HepG2 (cell line): Measurements from ENCODE around the gene ATAD2B. TPM values are rescaled to one million over a fixed set of nuclear protein-coding genes. Genes with fewer than 3 reads are reported as not detected.
A peak's percentile ranks its signal among the peaks of the same experiment; 100 is the strongest.

Experiments
- BORCS8-MEF2B ChIP-seq: sonication (generic); formaldehyde crosslinking; IDR thresholded peaks from 2 replicates; pipeline ENCODE4 v1.8.0; 2022; ENCODE audit warnings: mild to moderate bottlenecking, missing genetic modification reagents
- CENPT ChIP-seq: sonication (generic); formaldehyde crosslinking; IDR thresholded peaks from 2 replicates; pipeline ENCODE4 v1.8.0; 2022; ENCODE audit warnings: low read depth, mild to moderate bottlenecking, moderate library complexity, missing genetic modification reagents
- FOXJ3 ChIP-seq: sonication (generic); formaldehyde crosslinking; IDR thresholded peaks from 2 replicates; pipeline ENCODE4 v1.4.0; 2020; ENCODE audit warnings: missing genetic modification reagents, mild to moderate bottlenecking, borderline replicate concordance
- GMEB2 ChIP-seq: IDR thresholded peaks from 2 replicates; pipeline ENCODE4 v1.6.1; 2016; ENCODE audit warnings: missing biosample characterization, missing genetic modification reagents, low read depth
- GTF2F1 ChIP-seq: fragments of 150-350 bp; IDR thresholded peaks from 2 replicates; pipeline ENCODE4 v1.6.1; 2014; ENCODE audit warnings: low read length
- IKZF5 ChIP-seq: IDR thresholded peaks from 2 replicates; pipeline ENCODE4 v1.6.1; 2018; ENCODE audit warnings: missing genetic modification reagents, mild to moderate bottlenecking, missing compliant biosample characterization
- LCORL ChIP-seq, 2 experiments: fragments of 450-650 bp in 1 of 2; sonication (generic) in 1 of 2; formaldehyde crosslinking in 1 of 2; IDR thresholded peaks; 2 replicates each; pipeline versions ENCODE4 v1.5.0 to v1.6.1; 2017 to 2020; ENCODE audit warnings: antibody characterized with exemption in 1 of 2, missing genetic modification reagents in 1 of 2
- MLX ChIP-seq: IDR thresholded peaks from 2 replicates; pipeline ENCODE4 v1.6.1; 2016
- PREB ChIP-seq: sonication (generic); formaldehyde crosslinking; IDR thresholded peaks from 2 replicates; pipeline ENCODE4 v1.4.0; 2020; ENCODE audit warnings: missing genetic modification reagents
- RARG ChIP-seq: sonication (generic); formaldehyde crosslinking; IDR thresholded peaks from 2 replicates; pipeline ENCODE4 v1.4.0; 2020; ENCODE audit warnings: low read depth, mild to moderate bottlenecking, missing genetic modification reagents
- SRSF1 ChIP-seq: fragments of 200-400 bp; formaldehyde crosslinking; optimal IDR thresholded peaks from 2 replicates; pipeline ENCODE3; 2017; ENCODE audit warnings: mild to moderate bottlenecking, low read depth, low read length, moderate library complexity
- TCF7 ChIP-seq: sonication (generic); IDR thresholded peaks from 2 replicates; pipeline ENCODE4 v1.6.1; 2016; ENCODE audit warnings: antibody characterized with exemption, low read depth
- THAP9 ChIP-seq: sonication (generic); formaldehyde crosslinking; IDR thresholded peaks from 2 replicates; pipeline ENCODE4; 2020; ENCODE audit warnings: missing genetic modification reagents, mild to moderate bottlenecking, borderline replicate concordance
- XRCC5 ChIP-seq: fragments of 200-400 bp; formaldehyde crosslinking; optimal IDR thresholded peaks from 2 replicates; pipeline ENCODE3; 2017; ENCODE audit warnings: mild to moderate bottlenecking, low read length
- ZNF253 ChIP-seq: sonication (generic); formaldehyde crosslinking; IDR thresholded peaks from 2 replicates; pipeline ENCODE4 v1.8.0; 2022; ENCODE audit warnings: mild to moderate bottlenecking, missing genetic modification reagents, borderline replicate concordance
- ZNF432 ChIP-seq: sonication (generic); formaldehyde crosslinking; IDR thresholded peaks from 2 replicates; pipeline ENCODE4 v1.5.0; 2020; ENCODE audit warnings: missing genetic modification reagents, mild to moderate bottlenecking, borderline replicate concordance
- ZNF44 ChIP-seq: sonication (generic); formaldehyde crosslinking; IDR thresholded peaks from 2 replicates; pipeline ENCODE4 v1.5.1; 2020; ENCODE audit warnings: mild to moderate bottlenecking, missing genetic modification reagents
- ZNF557 ChIP-seq: sonication (generic); formaldehyde crosslinking; IDR thresholded peaks from 2 replicates; pipeline ENCODE4 v1.4.0; 2020; ENCODE audit warnings: missing genetic modification reagents
- ZNF747 ChIP-seq: sonication (generic); formaldehyde crosslinking; IDR thresholded peaks from 2 replicates; pipeline ENCODE4 v1.8.1; 2023; ENCODE audit warnings: missing genetic modification reagents, mild to moderate bottlenecking, borderline replicate concordance
- ZNF75D ChIP-seq: sonication (generic); formaldehyde crosslinking; IDR thresholded peaks from 2 replicates; pipeline ENCODE4 v1.8.1; 2023; ENCODE audit warnings: missing genetic modification reagents, mild to moderate bottlenecking, borderline replicate concordance
- ZNF83 ChIP-seq: sonication (generic); formaldehyde crosslinking; IDR thresholded peaks from 2 replicates; pipeline ENCODE4 v1.4.0; 2020; ENCODE audit warnings: missing genetic modification reagents, mild to moderate bottlenecking, borderline replicate concordance
- polyA plus RNA-seq, 8 experiments: library from polyadenylated mRNA; depleted of rRNA in 3 of 8; stranded (reverse) in 7 of 8; unstranded in 1 of 8; fragments of >200 nt; fragmentation: Illumina TruSeq in 4 of 8; extraction: Trizol in 4 of 8; gene quantifications; 2 replicates each; pipeline versions ENCODE4 v1.2.1 to v1.2.3, GENCODE V29; 2011 to 2016; ENCODE audit warnings: low read depth in 4 of 8, missing spikeins in 1 of 8, mixed read lengths in 1 of 8; ENCODE audit not compliant: insufficient read depth in 1 of 8
- total RNA-seq, 5 experiments: library from RNA; depleted of rRNA; stranded (reverse); fragments of >200 nt; fragmentation: Illumina TruSeq; extraction: Trizol; gene quantifications; 2 replicates each; pipeline ENCODE4 v1.2.3, GENCODE V29; 2016; ENCODE audit warnings: low read depth in 1 of 5

Gene ATAD2B
- total and polyA plus RNA-seq, 2 of the 13 experiments (the other 11 are each of a cell fraction or from before 2014, with no cell fraction given), result 5.3 to 22.2 TPM

- TF ChIP-seq GTF2F1 (no peak; the same call in none of the 2 replicates), BORCS8-MEF2B (peak; percentile 91), ZNF432 (no peak), ZNF83 (no peak), TCF7 (no peak), THAP9 (CRISPR knock-in tag) (peak; percentile 38; the same call in 1 of the 2 replicates), CENPT (CRISPR knock-in tag) (peak; percentile 96), ZNF747 (CRISPR knock-in tag) (0 out of 2 replicates have a peak, but pooled peaks have one; percentile 51), ZNF75D (CRISPR knock-in tag) (no peak), XRCC5 (peak; percentile 99), LCORL (IDR thresholded peaks at IDR 0.05) (no peak), LCORL (CRISPR knock-in tag; IDR thresholded peaks at IDR 0.05) (peak; percentile 86), SRSF1 (peak; percentile 71), PREB (CRISPR knock-in tag) (no peak; the same call in 1 of the 2 replicates), GMEB2 (CRISPR knock-in tag) (peak; percentile 53; the same call in 1 of the 2 replicates), FOXJ3 (CRISPR knock-in tag) (0 out of 2 replicates have a peak, but pooled peaks have one; percentile 3), ZNF253 (peak; percentile 93), MLX (CRISPR knock-in tag) (no peak), ZNF557 (CRISPR knock-in tag) (0 out of 2 replicates have a peak, but pooled peaks have one; percentile 42), RARG (no peak), IKZF5 (peak; percentile 96), ZNF44 (CRISPR knock-in tag) (no peak)
Measured at GRCh38 chr2:23926750-23927571, at the start of gene ATAD2B (continued).
